Liver (tissue), 9 donors: ENCODE results near the gene THOC1. TPM values are rescaled to one million over a fixed set of nuclear protein-coding genes. Genes with fewer than 3 reads are reported as not detected.

Source experiments
- DNase-seq: peaks from one replicate; pipeline ENCODE4 v3.0.0-alpha.2; 2017; ENCODE audit warnings: low spot score
- H3K27ac ChIP-seq, 2 donors: one replicate each; pipeline ENCODE4 v1.7.0; 2013; ENCODE audit warnings: inconsistent platforms in 2 of 2, low read length in 2 of 2, control low read depth in 1 of 2, low read depth in 1 of 2, mild to moderate bottlenecking in 1 of 2
- H3K27me3 ChIP-seq, 4 donors: one replicate each; pipeline versions ENCODE4 v1.6.1 to v1.7.0; 2013; ENCODE audit warnings: low read length in 3 of 4, inconsistent platforms in 1 of 4, mild to moderate bottlenecking in 1 of 4, moderate library complexity in 1 of 4; ENCODE audit not compliant: control insufficient read depth in 4 of 4, insufficient read depth in 4 of 4
- H3K36me3 ChIP-seq, 4 donors: one replicate each; pipeline versions ENCODE4 v1.6.1 to v1.7.0; 2013; ENCODE audit warnings: low read length in 3 of 4, mild to moderate bottlenecking in 3 of 4, low read depth in 1 of 4, moderate library complexity in 1 of 4; ENCODE audit not compliant: control insufficient read depth in 4 of 4, insufficient read depth in 3 of 4
- H3K4me1 ChIP-seq, 4 donors: one replicate each; pipeline versions ENCODE4 v1.6.1 to v1.7.0; 2013; ENCODE audit warnings: low read length in 3 of 4, mild to moderate bottlenecking in 3 of 4, moderate library complexity in 1 of 4; ENCODE audit not compliant: control insufficient read depth in 4 of 4, insufficient read depth in 4 of 4
- H3K4me3 ChIP-seq, 3 donors: one replicate each; pipeline versions ENCODE4 v1.6.1 to v1.7.0; 2013; ENCODE audit warnings: low read length in 3 of 3, control low read depth in 1 of 3, low read depth in 1 of 3, mild to moderate bottlenecking in 1 of 3
- H3K9ac ChIP-seq, 2 donors: one replicate each; pipeline ENCODE4 v1.7.0; 2013; ENCODE audit warnings: low read length in 2 of 2, mild to moderate bottlenecking in 2 of 2, moderate library complexity in 2 of 2, control low read depth in 1 of 2, low read depth in 1 of 2
- H3K9me3 ChIP-seq, 4 donors: one replicate each; pipeline versions ENCODE4 v1.6.1 to v1.7.0; 2013; ENCODE audit warnings: low read length in 3 of 4; ENCODE audit not compliant: control insufficient read depth in 4 of 4
- EGR1 ChIP-seq, 2 donors: IDR thresholded peaks; 2 replicates each; pipeline ENCODE4 v1.6.1; 2016 to 2018; ENCODE audit warnings: antibody characterized with exemption in 2 of 2, low read depth in 2 of 2
- FOXA1 ChIP-seq: IDR thresholded peaks from 2 replicates; pipeline ENCODE4 v1.6.1; 2016; ENCODE audit warnings: antibody characterized with exemption
- FOXA2 ChIP-seq: IDR thresholded peaks from 2 replicates; pipeline ENCODE4 v1.6.1; 2016; ENCODE audit warnings: antibody characterized with exemption
- GABPA ChIP-seq, 2 donors: IDR thresholded peaks in 1 of 2; conservative IDR thresholded peaks in 1 of 2; 2 replicates each; pipeline ENCODE4 v1.6.1; 2016; ENCODE audit warnings: antibody characterized with exemption in 2 of 2, mild to moderate bottlenecking in 1 of 2, moderate library complexity in 1 of 2
- JUND ChIP-seq, 2 donors: IDR thresholded peaks; 2 replicates each; pipeline ENCODE4 v1.6.1; 2016; ENCODE audit warnings: antibody characterized with exemption in 2 of 2
- NR2F2 ChIP-seq: IDR thresholded peaks from 2 replicates; pipeline ENCODE4 v1.6.1; 2016; ENCODE audit warnings: antibody characterized with exemption
- RAD21 ChIP-seq, 2 donors: IDR thresholded peaks; 2 replicates each; pipeline ENCODE4 v1.6.1; 2016; ENCODE audit warnings: antibody characterized with exemption in 2 of 2, mild to moderate bottlenecking in 2 of 2
- TAF1 ChIP-seq: conservative IDR thresholded peaks from 2 replicates; pipeline ENCODE4 v1.6.1; 2016; ENCODE audit warnings: antibody characterized with exemption, mild to moderate bottlenecking
- WGBS: extraction: QIAGEN DNeasy Blood & Tissue Kit; methylation state at CpG from one replicate; pipeline ENCODE4 v1.1.7; 2013; 5-methylcytosine and 5-hydroxymethylcytosine counted together
- polyA plus RNA-seq, 2 donors: library from polyadenylated mRNA; stranded (reverse) in 1 of 2; unstranded in 1 of 2; fragments of 200-250 nt in 1 of 2; fragments of >200 nt in 1 of 2; fragmentation: Nextera tagmentation in 1 of 2; extraction: Ambion mirVana in 1 of 2; gene quantifications; one replicate each; pipeline versions ENCODE4 v1.2.1 to v1.2.3, GENCODE V29; 2013 to 2015
- total RNA-seq, 2 donors: library from RNA; depleted of rRNA; stranded (reverse); fragments of >200 nt; gene quantifications; one replicate each; pipeline ENCODE4 v1.2.3, GENCODE V29; 2014
- TF ChIP-seq, protein P1 (sequence below): IDR thresholded peaks from 2 replicates; pipeline ENCODE4 v1.6.1; 2016; ENCODE audit warnings: antibody characterized with exemption
- TF ChIP-seq, protein P2 (sequence below): fragments of 150-350 bp; IDR thresholded peaks from 2 replicates; pipeline ENCODE4 v1.5.1; 2017; ENCODE audit warnings: improper control_type of control experiment, low read depth, low read length; ENCODE audit not compliant: missing input control
- TF ChIP-seq, protein P3 (sequence below): IDR thresholded peaks from 2 replicates; pipeline ENCODE4 v1.6.1; 2016; ENCODE audit warnings: antibody characterized with exemption, mild to moderate bottlenecking
- TF ChIP-seq, protein P4 (sequence below): IDR thresholded peaks from 2 replicates; pipeline ENCODE4 v1.6.1; 2016; ENCODE audit warnings: antibody characterized with exemption
- donor health status: healthy.
- donor health status: healthy.
- donor health status: healthy.
- donor health status: healthy.
- donor health status: healthy.

Gene THOC1
- total and polyA plus RNA-seq, 4 donors: 5.2 to 30.5 (median 22.0) TPM

DNA sequence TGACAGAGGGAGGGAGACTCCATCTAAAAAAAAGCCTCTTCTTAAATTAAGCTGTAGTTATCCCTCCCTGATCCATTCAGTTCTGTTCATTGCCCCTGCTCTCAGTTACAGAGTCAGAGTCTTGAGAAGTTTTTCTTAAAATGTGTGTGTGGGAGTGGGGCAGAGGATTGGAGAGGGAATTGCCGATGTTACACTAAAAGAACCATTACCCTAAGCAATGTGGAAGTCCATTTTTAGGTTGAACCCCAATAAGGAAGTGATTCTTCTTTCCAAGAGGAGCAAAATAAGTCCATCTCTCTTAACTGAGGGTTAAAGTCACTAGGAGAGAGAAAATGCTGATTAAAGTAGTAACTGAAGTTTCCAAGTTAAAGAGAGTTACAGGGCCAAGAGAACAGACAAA lies 21.2 kb upstream of the THOC1 start:
- Histone ChIP-seq H3K27ac (no peak overlapping the region), H3K4me3 (no peak overlapping the region), H3K4me1 (no peaks in the 10 kb centered on the region), H3K36me3 (no peaks in the 10 kb centered on the region), H3K9ac (no peak overlapping the region), H3K9me3 (no peaks in the 10 kb centered on the region), H3K27me3 (no peaks in the 10 kb centered on the region)
- no peak for DNase-seq
- TF ChIP-seq, protein P1, sequence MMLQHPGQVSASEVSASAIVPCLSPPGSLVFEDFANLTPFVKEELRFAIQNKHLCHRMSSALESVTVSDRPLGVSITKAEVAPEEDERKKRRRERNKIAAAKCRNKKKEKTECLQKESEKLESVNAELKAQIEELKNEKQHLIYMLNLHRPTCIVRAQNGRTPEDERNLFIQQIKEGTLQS: no peak
- TF ChIP-seq EGR1 (IDR thresholded peaks at IDR 0.05; ENCODE audit: low read depth in 2 of 2) (no peak), TAF1 (no peak), FOXA1 (no peak), RAD21 (IDR thresholded peaks at IDR 0.05) (no peak), JUND (IDR thresholded peaks at IDR 0.05) (no peak), FOXA2 (no peak)
- WGBS: 30% methylated on average over 1 of the region's 1 CpG

DNA sequence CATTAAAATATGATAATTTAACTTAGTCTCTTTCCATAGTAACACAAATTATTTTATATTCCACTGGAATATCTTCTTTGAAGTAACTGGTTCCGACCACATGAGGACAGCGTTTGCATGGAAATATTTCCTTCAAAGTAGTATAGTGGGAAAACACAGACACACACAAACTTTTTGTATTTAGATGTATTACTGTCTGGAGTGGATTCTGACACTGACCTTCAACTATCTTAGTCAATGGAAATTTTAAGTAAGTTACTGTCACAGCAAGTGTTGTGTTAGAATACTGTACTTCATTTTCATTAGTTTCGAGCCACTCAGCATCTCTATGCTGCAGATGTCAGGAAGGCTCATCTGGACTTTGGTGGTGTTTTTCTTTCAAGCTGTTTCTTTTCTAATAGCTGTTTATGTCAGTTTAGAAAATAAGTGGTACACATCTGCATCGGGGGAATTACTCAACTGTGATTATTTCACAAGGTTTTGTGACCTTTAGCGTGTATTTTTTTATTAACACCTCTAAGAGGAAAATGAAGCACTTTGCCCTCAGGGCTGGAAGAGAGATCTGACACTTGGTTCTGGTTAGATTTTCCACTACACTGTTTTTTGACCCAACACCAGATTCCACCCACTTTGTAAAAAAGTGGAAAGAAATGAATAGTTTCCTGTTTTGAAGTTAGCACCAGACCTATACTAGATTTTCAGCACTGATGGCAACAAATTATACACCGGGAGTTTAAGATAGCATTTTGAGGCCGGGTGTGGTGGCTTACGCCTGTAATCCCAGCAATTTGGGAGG lies 18.9 kb upstream of the THOC1 start:
- Histone ChIP-seq H3K27me3 (no peaks in the 10 kb centered on the region), H3K36me3 (no peaks in the 10 kb centered on the region), H3K4me3 (no peak overlapping the region), H3K4me1 (no peaks in the 10 kb centered on the region), H3K9ac (no peak overlapping the region), H3K9me3 (no peaks in the 10 kb centered on the region), H3K27ac (no peak overlapping the region)
- TF ChIP-seq, protein P2, sequence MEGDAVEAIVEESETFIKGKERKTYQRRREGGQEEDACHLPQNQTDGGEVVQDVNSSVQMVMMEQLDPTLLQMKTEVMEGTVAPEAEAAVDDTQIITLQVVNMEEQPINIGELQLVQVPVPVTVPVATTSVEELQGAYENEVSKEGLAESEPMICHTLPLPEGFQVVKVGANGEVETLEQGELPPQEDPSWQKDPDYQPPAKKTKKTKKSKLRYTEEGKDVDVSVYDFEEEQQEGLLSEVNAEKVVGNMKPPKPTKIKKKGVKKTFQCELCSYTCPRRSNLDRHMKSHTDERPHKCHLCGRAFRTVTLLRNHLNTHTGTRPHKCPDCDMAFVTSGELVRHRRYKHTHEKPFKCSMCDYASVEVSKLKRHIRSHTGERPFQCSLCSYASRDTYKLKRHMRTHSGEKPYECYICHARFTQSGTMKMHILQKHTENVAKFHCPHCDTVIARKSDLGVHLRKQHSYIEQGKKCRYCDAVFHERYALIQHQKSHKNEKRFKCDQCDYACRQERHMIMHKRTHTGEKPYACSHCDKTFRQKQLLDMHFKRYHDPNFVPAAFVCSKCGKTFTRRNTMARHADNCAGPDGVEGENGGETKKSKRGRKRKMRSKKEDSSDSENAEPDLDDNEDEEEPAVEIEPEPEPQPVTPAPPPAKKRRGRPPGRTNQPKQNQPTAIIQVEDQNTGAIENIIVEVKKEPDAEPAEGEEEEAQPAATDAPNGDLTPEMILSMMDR: peak; percentile 37
- TF ChIP-seq, protein P3, sequence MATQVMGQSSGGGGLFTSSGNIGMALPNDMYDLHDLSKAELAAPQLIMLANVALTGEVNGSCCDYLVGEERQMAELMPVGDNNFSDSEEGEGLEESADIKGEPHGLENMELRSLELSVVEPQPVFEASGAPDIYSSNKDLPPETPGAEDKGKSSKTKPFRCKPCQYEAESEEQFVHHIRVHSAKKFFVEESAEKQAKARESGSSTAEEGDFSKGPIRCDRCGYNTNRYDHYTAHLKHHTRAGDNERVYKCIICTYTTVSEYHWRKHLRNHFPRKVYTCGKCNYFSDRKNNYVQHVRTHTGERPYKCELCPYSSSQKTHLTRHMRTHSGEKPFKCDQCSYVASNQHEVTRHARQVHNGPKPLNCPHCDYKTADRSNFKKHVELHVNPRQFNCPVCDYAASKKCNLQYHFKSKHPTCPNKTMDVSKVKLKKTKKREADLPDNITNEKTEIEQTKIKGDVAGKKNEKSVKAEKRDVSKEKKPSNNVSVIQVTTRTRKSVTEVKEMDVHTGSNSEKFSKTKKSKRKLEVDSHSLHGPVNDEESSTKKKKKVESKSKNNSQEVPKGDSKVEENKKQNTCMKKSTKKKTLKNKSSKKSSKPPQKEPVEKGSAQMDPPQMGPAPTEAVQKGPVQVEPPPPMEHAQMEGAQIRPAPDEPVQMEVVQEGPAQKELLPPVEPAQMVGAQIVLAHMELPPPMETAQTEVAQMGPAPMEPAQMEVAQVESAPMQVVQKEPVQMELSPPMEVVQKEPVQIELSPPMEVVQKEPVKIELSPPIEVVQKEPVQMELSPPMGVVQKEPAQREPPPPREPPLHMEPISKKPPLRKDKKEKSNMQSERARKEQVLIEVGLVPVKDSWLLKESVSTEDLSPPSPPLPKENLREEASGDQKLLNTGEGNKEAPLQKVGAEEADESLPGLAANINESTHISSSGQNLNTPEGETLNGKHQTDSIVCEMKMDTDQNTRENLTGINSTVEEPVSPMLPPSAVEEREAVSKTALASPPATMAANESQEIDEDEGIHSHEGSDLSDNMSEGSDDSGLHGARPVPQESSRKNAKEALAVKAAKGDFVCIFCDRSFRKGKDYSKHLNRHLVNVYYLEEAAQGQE: no peak
- TF ChIP-seq JUND (IDR thresholded peaks at IDR 0.05) (no peak), RAD21 (IDR thresholded peaks at IDR 0.05) (peak; percentile 70), TAF1 (no peak)
- DNase-seq: no peak
- WGBS: 66% methylated on average over 8 of the region's 8 CpGs

DNA sequence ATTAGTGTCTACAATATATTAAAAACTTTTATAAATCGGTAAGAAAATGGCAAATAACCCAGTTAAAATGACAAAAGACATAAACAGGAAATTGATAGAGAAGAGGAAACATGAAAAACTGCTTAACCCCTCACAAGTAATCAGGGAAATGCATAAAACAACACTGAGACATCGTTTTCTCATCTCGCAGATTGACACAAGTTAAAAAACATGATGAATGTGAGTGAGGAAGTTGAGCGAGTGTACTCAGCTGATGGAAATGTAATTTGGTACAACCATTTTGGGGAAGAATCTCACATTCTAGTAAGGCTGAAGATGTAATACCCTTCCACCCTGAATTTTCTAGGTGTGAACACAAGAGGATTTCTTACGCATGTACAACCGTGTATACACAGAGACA lies 18.0 kb upstream of the THOC1 start:
- Histone ChIP-seq H3K9ac (no peak overlapping the region), H3K9me3 (no peaks in the 10 kb centered on the region), H3K4me3 (no peak overlapping the region), H3K27me3 (no peaks in the 10 kb centered on the region), H3K4me1 (no peaks in the 10 kb centered on the region), H3K27ac (no peak overlapping the region), H3K36me3 (no peaks in the 10 kb centered on the region)
- 68% methylated on average over 6 of the region's 6 CpGs for WGBS
- DNase-seq: no peak
- no peak for TF ChIP-seq NR2F2
- no peak for TF ChIP-seq JUND (IDR thresholded peaks at IDR 0.05)
- TF ChIP-seq GABPA (IDR thresholded peaks at IDR 0.05 in 1 of 2, conservative IDR thresholded peaks at IDR 0.05 in 1 of 2): no peak
- TF ChIP-seq, protein P3: no peak
- TF ChIP-seq, protein P4, sequence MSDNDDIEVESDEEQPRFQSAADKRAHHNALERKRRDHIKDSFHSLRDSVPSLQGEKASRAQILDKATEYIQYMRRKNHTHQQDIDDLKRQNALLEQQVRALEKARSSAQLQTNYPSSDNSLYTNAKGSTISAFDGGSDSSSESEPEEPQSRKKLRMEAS: no peak
- TF ChIP-seq, protein P2: no peak
